Fibroblast of mammary gland (primary cell): ENCODE results near the gene IFT27.

ENCODE experiments used
- DNase-seq: peaks from one replicate; pipeline ENCODE4 v3.0.0-alpha.2; 2010; ENCODE audit warnings: low read depth
- H3K4me3 ChIP-seq: 2 replicates; pipeline ENCODE4 v1.5.1; 2011; ENCODE audit warnings: low read depth, mild to moderate bottlenecking, low read length, moderate library complexity; ENCODE audit not compliant: control insufficient read depth
- CTCF ChIP-seq: conservative IDR thresholded peaks from 2 replicates; pipeline ENCODE4 v1.5.1; 2011; ENCODE audit warnings: low read depth, low read length, inconsistent platforms; ENCODE audit not compliant: control insufficient read depth, insufficient read depth

Gene IFT27

GRCh38 chr22:36722055-36722454 is 53.9 kb downstream of the IFT27 start:
- H3K4me3 ChIP-seq = no peak overlapping the region
- no peak for TF ChIP-seq CTCF
- DNase-seq = no peak

- no peak overlapping the region for H3K4me3 ChIP-seq
- DNase-seq = no peak
- TF ChIP-seq CTCF = no peak
Measured at GRCh38 chr22:36715647-36716046, 60.3 kb downstream of the IFT27 start.

GRCh38 chr22:36714110-36714509 is 61.8 kb downstream of the IFT27 start:
- DNase-seq = no peak
- TF ChIP-seq CTCF = no peak
- no peak overlapping the region for H3K4me3 ChIP-seq

GRCh38 chr22:36713436-36713835 is 62.5 kb downstream of the IFT27 start:
- DNase-seq = no peak
- H3K4me3 ChIP-seq = no peak overlapping the region
- TF ChIP-seq CTCF = no peak
